ENCODE results near the gene MYH10.
"Not testable (repeated sequence)": the region's sequence is repeated elsewhere in the genome, so short reads cannot be mapped to it uniquely, and the experiment has no call there.

MYH10 gene

DNA sequence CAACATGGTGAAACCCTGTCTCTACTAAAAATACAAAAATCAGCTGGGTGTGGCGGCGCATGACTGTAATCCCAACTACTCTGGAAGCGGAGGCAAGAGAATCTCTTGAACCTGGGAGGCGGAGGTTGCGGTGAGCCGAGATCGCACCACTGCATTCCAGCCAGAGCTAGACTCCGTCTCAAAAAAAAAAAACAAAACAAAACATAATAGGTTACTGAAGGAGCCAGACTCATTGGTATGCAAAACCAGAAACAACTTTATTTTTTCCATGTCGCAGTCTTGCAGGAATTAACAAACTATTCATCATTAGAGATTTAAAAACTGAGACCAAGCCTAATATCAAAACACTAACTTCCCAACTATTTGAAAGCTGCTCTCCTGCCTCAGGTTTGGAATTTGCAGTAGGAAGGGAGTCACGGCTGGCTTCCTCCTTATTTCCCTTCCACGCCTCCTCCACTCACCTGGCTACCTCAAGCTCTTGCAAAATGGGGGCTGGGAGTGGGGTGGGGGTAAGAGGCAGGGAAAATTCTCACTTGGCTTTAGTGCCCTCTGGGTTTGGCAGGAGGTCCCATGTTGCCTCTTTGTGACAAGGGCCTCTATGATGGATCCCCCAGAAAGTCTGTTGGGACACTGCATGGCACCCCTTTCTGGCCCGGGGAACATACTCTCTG, 34.1 kb upstream of the MYH10 start:
- no peak overlapping the region for H3K4me3 ChIP-seq (ENCODE audit: extremely low read depth, insufficient read depth, low read length, poor library complexity, severe bottlenecking)
- peaks cover 6% of the 10 kb centered on the region for H3K4me1 ChIP-seq (ENCODE audit: control insufficient read depth, insufficient read depth, low read length, poor library complexity, severe bottlenecking)
- H3K36me3 ChIP-seq (ENCODE audit: control insufficient read depth, insufficient read depth, low read length): no peaks in the 10 kb centered on the region
- H3K9me3 ChIP-seq (ENCODE audit: control insufficient read depth, low read length): no peaks in the 10 kb centered on the region
- 92 to 98% methylated on average over 8 to 9 of the region's 12 CpGs for WGBS, 2 experiments (ENCODE audit: insufficient coverage in 2 of 2)
- H3K27ac ChIP-seq (ENCODE audit: low read depth, low read length, severe bottlenecking): no peak overlapping the region

DNA sequence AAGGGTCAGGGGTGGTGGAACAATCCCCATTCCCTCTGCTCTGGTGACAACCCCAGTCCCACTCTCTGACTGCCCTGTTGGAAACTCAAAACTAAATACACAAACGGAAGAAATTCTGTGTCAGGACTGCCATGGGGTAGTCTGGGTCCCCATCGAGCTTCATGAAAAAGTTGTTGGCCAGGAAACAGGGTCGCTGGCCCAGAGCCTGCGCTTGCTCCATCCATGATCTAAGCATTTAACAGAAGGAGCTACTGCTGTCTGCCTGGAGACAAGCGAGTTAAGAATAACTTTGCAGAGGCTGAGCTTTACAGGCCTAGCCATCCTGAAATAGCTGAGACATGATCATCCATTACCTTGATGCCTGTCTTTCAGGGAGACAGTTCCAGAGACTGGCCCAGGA, 32.4 kb upstream of the MYH10 start:
- Histone ChIP-seq H3K4me3 (ENCODE audit: extremely low read depth, insufficient read depth, low read length, poor library complexity, severe bottlenecking) (no peak overlapping the region), H3K36me3 (ENCODE audit: control insufficient read depth, insufficient read depth, low read length) (no peaks in the 10 kb centered on the region), H3K9me3 (ENCODE audit: control insufficient read depth, low read length) (no peaks in the 10 kb centered on the region), H3K4me1 (ENCODE audit: control insufficient read depth, insufficient read depth, low read length, poor library complexity, severe bottlenecking) (no peaks in the 10 kb centered on the region), H3K27ac (ENCODE audit: low read depth, low read length, severe bottlenecking) (no peak overlapping the region)
- 90 to 97% methylated on average over 5 of the region's 5 CpGs for WGBS, 2 experiments (ENCODE audit: insufficient coverage in 2 of 2)

DNA sequence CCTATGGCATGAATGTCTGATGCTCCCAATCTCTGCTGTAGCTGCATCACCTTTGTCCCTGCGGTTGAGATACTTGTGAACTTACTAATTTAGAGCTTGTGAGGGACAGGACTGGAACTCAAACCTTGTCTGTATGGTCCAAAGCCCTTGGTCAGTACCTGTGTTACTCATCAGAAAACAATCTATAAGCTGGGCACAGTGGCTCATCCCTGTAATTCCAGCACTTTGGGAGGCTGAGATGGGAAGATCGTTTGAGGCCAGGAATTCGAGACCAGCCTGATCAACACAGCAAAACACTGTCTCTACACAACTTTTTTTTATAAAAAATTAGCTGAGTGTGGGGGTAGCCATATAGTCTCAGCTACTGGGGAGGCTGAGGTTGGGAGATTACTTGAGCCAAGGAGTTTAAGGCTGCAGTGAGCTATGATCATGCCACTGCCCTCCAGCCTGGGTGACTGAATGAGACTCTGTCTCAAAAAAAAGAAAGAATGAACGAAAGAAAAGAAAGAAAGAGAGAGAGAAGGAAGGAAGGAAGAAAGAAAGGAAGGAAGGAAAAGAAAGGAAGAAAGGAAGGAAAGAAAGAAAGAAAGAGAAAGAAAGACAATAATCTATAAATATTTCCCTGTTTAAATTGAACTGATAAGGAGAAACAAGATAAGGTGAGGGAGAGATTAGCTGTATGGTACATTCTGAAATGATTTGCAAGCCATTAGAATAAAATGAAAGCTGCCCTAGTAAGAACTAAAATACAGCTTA, 31.7 kb upstream of the MYH10 start:
- 92% methylated on average over 3 of the region's 4 CpGs; no CpG with 5 or more reads in 1 of the 2 experiments for WGBS, 2 experiments (ENCODE audit: insufficient coverage in 2 of 2)
- Histone ChIP-seq H3K4me3 (ENCODE audit: extremely low read depth, insufficient read depth, low read length, poor library complexity, severe bottlenecking) (no peak overlapping the region), H3K9me3 (ENCODE audit: control insufficient read depth, low read length) (no peaks in the 10 kb centered on the region), H3K27ac (ENCODE audit: low read depth, low read length, severe bottlenecking) (no peak overlapping the region), H3K36me3 (ENCODE audit: control insufficient read depth, insufficient read depth, low read length) (no peaks in the 10 kb centered on the region), H3K4me1 (ENCODE audit: control insufficient read depth, insufficient read depth, low read length, poor library complexity, severe bottlenecking) (no peaks in the 10 kb centered on the region)

GRCh38 chr17:8660709-8661108, 30.2 kb upstream of the MYH10 start:
- not testable (repeated sequence) for H3K4me1 ChIP-seq (ENCODE audit: control insufficient read depth, insufficient read depth, low read length, poor library complexity, severe bottlenecking); H3K36me3 ChIP-seq (ENCODE audit: control insufficient read depth, insufficient read depth, low read length); H3K27ac ChIP-seq (ENCODE audit: low read depth, low read length, severe bottlenecking); H3K4me3 ChIP-seq (ENCODE audit: extremely low read depth, insufficient read depth, low read length, poor library complexity, severe bottlenecking); H3K9me3 ChIP-seq (ENCODE audit: control insufficient read depth, low read length)

GRCh38 chr17:8659758-8660410, 29.4 kb upstream of the MYH10 start:
- H3K36me3 ChIP-seq (ENCODE audit: control insufficient read depth, insufficient read depth, low read length): no peaks in the 10 kb centered on the region
- 86 to 92% methylated on average over 2 of the region's 3 CpGs for WGBS, 2 experiments (ENCODE audit: insufficient coverage in 2 of 2)

GRCh38 chr17:8658810-8659209, 28.3 kb upstream of the MYH10 start:
- 91 to 92% methylated on average over 6 of the region's 6 CpGs for WGBS, 2 experiments (ENCODE audit: insufficient coverage in 2 of 2)
- H3K27ac ChIP-seq (ENCODE audit: low read depth, low read length, severe bottlenecking): no peak overlapping the region
- H3K9me3 ChIP-seq (ENCODE audit: control insufficient read depth, low read length): peaks cover 7% of the 10 kb centered on the region
- H3K36me3 ChIP-seq (ENCODE audit: control insufficient read depth, insufficient read depth, low read length): no peaks in the 10 kb centered on the region
- no peaks in the 10 kb centered on the region for H3K4me1 ChIP-seq (ENCODE audit: control insufficient read depth, insufficient read depth, low read length, poor library complexity, severe bottlenecking)
- no peak overlapping the region for H3K4me3 ChIP-seq (ENCODE audit: extremely low read depth, insufficient read depth, low read length, poor library complexity, severe bottlenecking)

More at GRCh38 chr17:8659758-8660410, 29.4 kb upstream of the MYH10 start:
- Histone ChIP-seq H3K27ac (ENCODE audit: low read depth, low read length, severe bottlenecking) (no peak overlapping the region), H3K4me3 (ENCODE audit: extremely low read depth, insufficient read depth, low read length, poor library complexity, severe bottlenecking) (no peak overlapping the region), H3K4me1 (ENCODE audit: control insufficient read depth, insufficient read depth, low read length, poor library complexity, severe bottlenecking) (no peaks in the 10 kb centered on the region), H3K9me3 (ENCODE audit: control insufficient read depth, low read length) (peaks cover 7% of the 10 kb centered on the region)

GRCh38 chr17:8656693-8657092, 26.2 kb upstream of the MYH10 start:
- H3K27ac ChIP-seq (ENCODE audit: low read depth, low read length, severe bottlenecking): no peak overlapping the region
- H3K4me3 ChIP-seq (ENCODE audit: extremely low read depth, insufficient read depth, low read length, poor library complexity, severe bottlenecking): no peak overlapping the region
- no peaks in the 10 kb centered on the region for H3K36me3 ChIP-seq (ENCODE audit: control insufficient read depth, insufficient read depth, low read length)
- WGBS, 2 experiments (ENCODE audit: insufficient coverage in 2 of 2): 80 to 83% methylated on average over 1 to 3 of the region's 4 CpGs
- peaks cover 7% of the 10 kb centered on the region for H3K9me3 ChIP-seq (ENCODE audit: control insufficient read depth, low read length)
- no peaks in the 10 kb centered on the region for H3K4me1 ChIP-seq (ENCODE audit: control insufficient read depth, insufficient read depth, low read length, poor library complexity, severe bottlenecking)

- no peak overlapping the region for H3K27ac ChIP-seq (ENCODE audit: low read depth, low read length, severe bottlenecking)
- H3K36me3 ChIP-seq (ENCODE audit: control insufficient read depth, insufficient read depth, low read length): no peaks in the 10 kb centered on the region
- no peaks in the 10 kb centered on the region for H3K4me1 ChIP-seq (ENCODE audit: control insufficient read depth, insufficient read depth, low read length, poor library complexity, severe bottlenecking)
- H3K4me3 ChIP-seq (ENCODE audit: extremely low read depth, insufficient read depth, low read length, poor library complexity, severe bottlenecking): no peak overlapping the region
- 92 to 100% methylated on average over 2 of the region's 4 CpGs for whole genome bisulfite sequencing, 2 experiments (ENCODE audit: insufficient coverage in 2 of 2)
- peaks cover 7% of the 10 kb centered on the region for H3K9me3 ChIP-seq (ENCODE audit: control insufficient read depth, low read length)
These were observed 24.3 kb upstream of the MYH10 start for GRCh38 chr17:8654822-8655221.

DNA sequence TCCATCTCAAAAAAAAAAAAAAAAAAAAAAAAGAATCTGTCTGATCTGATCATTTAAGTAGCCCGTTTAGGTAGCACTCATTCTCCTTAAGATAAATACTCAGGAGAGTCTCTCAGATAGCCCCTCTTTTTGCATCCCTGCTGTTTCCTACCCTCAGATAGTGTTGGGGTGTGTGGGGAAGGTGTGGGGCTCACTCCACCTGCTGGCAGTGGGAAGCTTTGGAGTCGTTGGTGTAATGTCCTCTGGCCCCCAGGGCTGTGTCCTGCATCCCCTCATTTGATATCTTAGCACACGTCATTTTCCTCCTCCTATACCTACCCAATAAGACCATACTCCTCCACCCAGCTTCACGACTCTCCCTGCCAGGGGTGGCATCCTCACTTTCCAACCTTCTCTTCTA, 20.5 kb upstream of the MYH10 start:
- H3K9me3 ChIP-seq (ENCODE audit: control insufficient read depth, low read length): no peaks in the 10 kb centered on the region
- H3K4me3 ChIP-seq (ENCODE audit: extremely low read depth, insufficient read depth, low read length, poor library complexity, severe bottlenecking): no peak overlapping the region
- WGBS, 2 experiments (ENCODE audit: insufficient coverage in 2 of 2): 77 to 86% methylated on average over 2 of the region's 4 CpGs
- no peak overlapping the region for H3K27ac ChIP-seq (ENCODE audit: low read depth, low read length, severe bottlenecking)
- H3K36me3 ChIP-seq (ENCODE audit: control insufficient read depth, insufficient read depth, low read length): no peaks in the 10 kb centered on the region
- H3K4me1 ChIP-seq (ENCODE audit: control insufficient read depth, insufficient read depth, low read length, poor library complexity, severe bottlenecking): no peaks in the 10 kb centered on the region

GRCh38 chr17:8650119-8650499, 19.6 kb upstream of the MYH10 start:
- Histone ChIP-seq H3K36me3 (ENCODE audit: control insufficient read depth, insufficient read depth, low read length) (no peaks in the 10 kb centered on the region), H3K4me1 (ENCODE audit: control insufficient read depth, insufficient read depth, low read length, poor library complexity, severe bottlenecking) (no peaks in the 10 kb centered on the region), H3K4me3 (ENCODE audit: extremely low read depth, insufficient read depth, low read length, poor library complexity, severe bottlenecking) (no peak overlapping the region), H3K9me3 (ENCODE audit: control insufficient read depth, low read length) (no peaks in the 10 kb centered on the region), H3K27ac (ENCODE audit: low read depth, low read length, severe bottlenecking) (no peak overlapping the region)
- WGBS, 2 experiments (ENCODE audit: insufficient coverage in 2 of 2): 100% methylated on average over 1 of the region's 1 CpG; no CpG with 5 or more reads in 1 of the 2 experiments
